Smooth muscle cell (in vitro differentiated cells): ENCODE results near the gene USH1G. TPM values are rescaled to one million over a fixed set of nuclear protein-coding genes. Genes with fewer than 3 reads are reported as not detected.
"Not testable (repeated sequence)": the region's sequence is repeated elsewhere in the genome, so short reads cannot be mapped to it uniquely, and the experiment has no call there.

Experiments
- DNase-seq: peaks from one replicate; lab custom pipeline; 2025; ENCODE audit not compliant: unreplicated experiment; lab: John Stamatoyannopoulos, UW
- H2AFZ ChIP-seq: fragments of 200-600 bp; sonication (generic); 2 replicates; pipeline ENCODE4 v1.6.0; 2016; ENCODE audit warnings: antibody characterized with exemption, low read depth, mild to moderate bottlenecking
- H3F3A ChIP-seq: fragments of 200-600 bp; sonication (generic); 2 replicates; pipeline ENCODE4 v1.6.0; 2017; ENCODE audit warnings: antibody characterized with exemption, low read depth
- H3K27ac ChIP-seq: fragments of 200-600 bp; sonication (generic); 2 replicates; pipeline ENCODE4 v1.5.1; 2016; ENCODE audit warnings: low read depth, mild to moderate bottlenecking
- H3K27me3 ChIP-seq: fragments of 200-600 bp; sonication (generic); 2 replicates; pipeline ENCODE4 v1.6.1; 2016; ENCODE audit warnings: low read depth, mild to moderate bottlenecking
- H3K36me3 ChIP-seq: fragments of 200-600 bp; sonication (generic); 2 replicates; pipeline ENCODE4 v1.5.1; 2016; ENCODE audit warnings: low read depth
- H3K4me1 ChIP-seq: fragments of 200-600 bp; sonication (generic); 2 replicates; pipeline ENCODE4 v1.5.1; 2016; ENCODE audit warnings: low read depth
- H3K4me2 ChIP-seq: fragments of 200-600 bp; sonication (generic); 2 replicates; pipeline ENCODE4 v1.6.0; 2016; ENCODE audit warnings: mild to moderate bottlenecking
- H3K4me3 ChIP-seq: fragments of 200-600 bp; sonication (generic); 2 replicates; pipeline ENCODE4 v1.5.1; 2016; ENCODE audit warnings: mild to moderate bottlenecking
- H3K79me2 ChIP-seq: fragments of 200-600 bp; sonication (generic); 2 replicates; pipeline ENCODE4 v1.6.0; 2016; ENCODE audit warnings: low read depth, mild to moderate bottlenecking
- H3K9ac ChIP-seq: fragments of 200-600 bp; sonication (generic); 2 replicates; pipeline ENCODE4 v1.6.0; 2016; ENCODE audit warnings: low read depth
- H3K9me3 ChIP-seq: fragments of 200-600 bp; sonication (generic); replicated peaks from 2 replicates; pipeline ENCODE4 v1.5.1; 2016; ENCODE audit warnings: low read depth
- H4K20me1 ChIP-seq: fragments of 200-600 bp; sonication (generic); 2 replicates; pipeline ENCODE4 v1.6.0; 2016; ENCODE audit warnings: low read depth
- WGBS: methylation state at CpG from one replicate; pipeline ENCODE4 v1.1.7; 2016; ENCODE audit warnings: low lambda C conversion rate; 5-methylcytosine and 5-hydroxymethylcytosine counted together
- polyA plus RNA-seq: library from polyadenylated mRNA; unstranded; fragments of >200 nt; fragmentation: Nextera tagmentation; extraction: Ambion mirVana; gene quantifications from 2 replicates; pipeline ENCODE4 v1.2.1, GENCODE V29; 2016
- total RNA-seq: library from RNA; depleted of rRNA; stranded (reverse); fragments of >200 nt; gene quantifications from 2 replicates; pipeline ENCODE4 v1.2.3, GENCODE V29; 2014
- TF ChIP-seq, protein P1 (sequence below): fragments of 200-600 bp; sonication (generic); IDR thresholded peaks from 2 replicates; pipeline ENCODE4 v1.5.1; 2017; ENCODE audit warnings: borderline replicate concordance, mild to moderate bottlenecking, antibody characterized with exemption; ENCODE audit not compliant: insufficient read depth, poor library complexity, severe bottlenecking

The USH1G gene
- total and polyA plus RNA-seq, 2 experiments from 2014 or later, result 0.32 to 0.49 TPM

DNA sequence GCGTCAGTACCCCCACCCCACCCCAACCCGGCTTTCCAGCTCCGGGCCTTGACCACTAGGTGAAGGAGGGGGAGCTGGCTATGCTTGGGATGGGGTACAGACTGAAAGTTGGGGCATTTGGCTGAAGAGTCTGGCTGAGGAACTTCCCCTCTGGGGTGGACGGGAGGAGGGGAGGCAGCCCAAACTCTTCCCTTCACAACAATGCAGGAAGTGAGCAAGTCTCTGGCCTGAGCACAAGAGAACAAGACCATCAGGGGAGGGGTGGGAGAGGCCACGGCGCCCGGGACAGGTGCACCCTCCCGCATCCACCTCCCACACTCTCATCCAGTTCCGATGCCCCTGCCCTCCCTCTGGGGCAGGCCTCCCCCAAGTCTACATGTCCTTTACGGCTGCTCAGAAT is 5.6 kb downstream of the USH1G start:
- H2AFZ ChIP-seq, result no peak overlapping the region
- 95% methylated on average over 10 of the region's 10 CpGs for WGBS
- no peaks in the 10 kb centered on the region for H3K36me3 ChIP-seq
- H3K9me3 ChIP-seq, result no peaks in the 10 kb centered on the region
- H3K9ac ChIP-seq, result no peak overlapping the region
- no peak overlapping the region for H3K27ac ChIP-seq
- H3K4me1 ChIP-seq, result no peaks in the 10 kb centered on the region
- no peaks in the 10 kb centered on the region for H4K20me1 ChIP-seq
- TF ChIP-seq, protein P1, sequence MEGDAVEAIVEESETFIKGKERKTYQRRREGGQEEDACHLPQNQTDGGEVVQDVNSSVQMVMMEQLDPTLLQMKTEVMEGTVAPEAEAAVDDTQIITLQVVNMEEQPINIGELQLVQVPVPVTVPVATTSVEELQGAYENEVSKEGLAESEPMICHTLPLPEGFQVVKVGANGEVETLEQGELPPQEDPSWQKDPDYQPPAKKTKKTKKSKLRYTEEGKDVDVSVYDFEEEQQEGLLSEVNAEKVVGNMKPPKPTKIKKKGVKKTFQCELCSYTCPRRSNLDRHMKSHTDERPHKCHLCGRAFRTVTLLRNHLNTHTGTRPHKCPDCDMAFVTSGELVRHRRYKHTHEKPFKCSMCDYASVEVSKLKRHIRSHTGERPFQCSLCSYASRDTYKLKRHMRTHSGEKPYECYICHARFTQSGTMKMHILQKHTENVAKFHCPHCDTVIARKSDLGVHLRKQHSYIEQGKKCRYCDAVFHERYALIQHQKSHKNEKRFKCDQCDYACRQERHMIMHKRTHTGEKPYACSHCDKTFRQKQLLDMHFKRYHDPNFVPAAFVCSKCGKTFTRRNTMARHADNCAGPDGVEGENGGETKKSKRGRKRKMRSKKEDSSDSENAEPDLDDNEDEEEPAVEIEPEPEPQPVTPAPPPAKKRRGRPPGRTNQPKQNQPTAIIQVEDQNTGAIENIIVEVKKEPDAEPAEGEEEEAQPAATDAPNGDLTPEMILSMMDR, result no peak
- H3K79me2 ChIP-seq, result no peaks in the 10 kb centered on the region
- H3F3A ChIP-seq, result no peaks in the 10 kb centered on the region
- H3K4me3 ChIP-seq, result no peak overlapping the region
- no peak for DNase-seq
- H3K27me3 ChIP-seq, result peaks cover under 1% of the 10 kb centered on the region
- H3K4me2 ChIP-seq, result no peak overlapping the region

DNA sequence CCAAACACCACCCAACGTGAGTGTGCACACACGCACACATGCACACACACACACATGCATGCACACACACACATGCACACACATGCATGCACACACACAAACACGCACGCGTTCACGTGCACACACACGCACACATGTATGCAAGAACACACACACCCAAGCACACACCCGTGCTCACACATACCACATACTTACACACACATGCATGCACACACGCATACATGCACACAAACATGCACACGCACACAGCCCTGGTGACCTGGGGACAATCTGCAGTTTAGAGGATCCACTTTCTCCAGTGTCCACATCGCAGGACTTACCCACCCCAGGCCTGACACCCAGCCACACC is 6.2 kb downstream of the USH1G start:
- H3F3A ChIP-seq, result no peaks in the 10 kb centered on the region
- DNase-seq, result no peak
- no peaks in the 10 kb centered on the region for H3K27me3 ChIP-seq
- no peaks in the 10 kb centered on the region for H3K4me1 ChIP-seq
- H3K9ac ChIP-seq, result no peak overlapping the region
- H2AFZ ChIP-seq, result no peak overlapping the region
- no peaks in the 10 kb centered on the region for H3K9me3 ChIP-seq
- whole genome bisulfite sequencing, result 97% methylated on average over 11 of the region's 11 CpGs
- no peaks in the 10 kb centered on the region for H4K20me1 ChIP-seq
- H3K4me2 ChIP-seq, result no peak overlapping the region
- TF ChIP-seq, protein P1, result no peak
- H3K27ac ChIP-seq, result no peak overlapping the region
- H3K36me3 ChIP-seq, result no peaks in the 10 kb centered on the region
- no peaks in the 10 kb centered on the region for H3K79me2 ChIP-seq
- no peak overlapping the region for H3K4me3 ChIP-seq

DNA sequence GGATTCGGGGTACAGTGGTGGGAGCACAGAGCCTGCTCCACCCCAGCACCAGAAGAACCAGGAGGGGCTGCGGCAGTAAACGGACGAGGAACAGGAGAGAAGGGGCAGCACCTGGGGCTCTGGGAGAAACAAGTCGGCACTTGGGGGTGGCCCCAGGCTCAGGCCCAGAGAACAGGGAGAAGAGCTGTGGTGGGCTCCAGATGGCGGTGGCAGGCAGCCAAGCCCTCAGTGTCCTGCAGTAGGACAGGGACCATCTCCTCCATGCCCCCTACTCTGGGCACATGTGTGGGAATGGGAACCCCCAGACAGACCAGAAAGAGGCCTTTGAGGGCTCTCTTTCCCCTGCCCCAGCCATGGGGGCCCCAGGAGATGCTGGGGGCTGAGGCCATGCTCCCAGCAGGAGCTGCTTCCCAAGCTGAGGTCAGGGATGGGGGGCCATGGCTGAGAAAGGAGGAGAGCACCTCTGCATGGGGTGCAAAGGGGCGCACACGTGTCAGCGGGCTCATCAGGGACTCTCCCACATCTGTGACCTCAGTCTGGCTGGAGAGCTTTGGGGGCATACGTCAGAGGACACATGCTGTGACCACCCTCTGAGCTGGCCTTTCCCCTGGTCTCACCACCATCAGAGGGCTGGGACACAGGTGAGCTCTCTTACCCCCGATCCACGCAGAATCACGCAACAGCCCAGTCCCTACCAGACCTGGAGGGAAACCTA is 6.8 kb downstream of the USH1G start:
- Histone ChIP-seq H3K27me3 (no peaks in the 10 kb centered on the region), H3K9ac (no peak overlapping the region), H2AFZ (no peak overlapping the region), H3K36me3 (no peaks in the 10 kb centered on the region), H3F3A (no peaks in the 10 kb centered on the region), H3K27ac (no peak overlapping the region), H3K4me2 (no peak overlapping the region), H3K4me3 (no peak overlapping the region), H3K79me2 (no peaks in the 10 kb centered on the region), H3K9me3 (no peaks in the 10 kb centered on the region), H4K20me1 (no peaks in the 10 kb centered on the region), H3K4me1 (no peaks in the 10 kb centered on the region)
- DNase-seq, result no peak
- TF ChIP-seq, protein P1, result no peak
- 94% methylated on average over 13 of the region's 13 CpGs for WGBS

DNA sequence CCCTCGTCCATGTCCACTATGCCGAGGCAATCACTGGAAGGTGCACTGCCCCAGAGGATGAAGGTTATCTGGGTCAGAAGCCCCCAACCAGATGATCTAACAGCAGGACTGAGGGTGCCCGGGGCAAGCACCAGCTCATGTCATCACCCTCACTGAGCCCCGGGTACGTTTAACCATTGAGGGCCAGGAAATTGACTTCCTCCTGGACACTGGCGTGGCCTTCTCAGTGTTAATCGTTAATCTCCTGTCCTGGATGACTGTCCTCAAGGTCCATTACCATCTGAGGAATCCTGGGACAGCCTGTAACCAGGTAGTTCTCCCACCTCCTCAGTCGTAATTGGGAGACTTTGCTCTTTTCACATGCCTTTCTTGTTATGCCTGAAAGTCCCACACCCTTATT is 11.6 kb downstream of the USH1G start:
- H3K4me3 ChIP-seq, H3K27ac ChIP-seq, H3K4me2 ChIP-seq, H3K36me3 ChIP-seq, H3K27me3 ChIP-seq, H3K9me3 ChIP-seq, H4K20me1 ChIP-seq, DNase-seq, H3F3A ChIP-seq, H3K79me2 ChIP-seq, H3K9ac ChIP-seq, H2AFZ ChIP-seq, H3K4me1 ChIP-seq: not testable (repeated sequence)
- WGBS, result 81% methylated on average over 8 of the region's 8 CpGs

DNA sequence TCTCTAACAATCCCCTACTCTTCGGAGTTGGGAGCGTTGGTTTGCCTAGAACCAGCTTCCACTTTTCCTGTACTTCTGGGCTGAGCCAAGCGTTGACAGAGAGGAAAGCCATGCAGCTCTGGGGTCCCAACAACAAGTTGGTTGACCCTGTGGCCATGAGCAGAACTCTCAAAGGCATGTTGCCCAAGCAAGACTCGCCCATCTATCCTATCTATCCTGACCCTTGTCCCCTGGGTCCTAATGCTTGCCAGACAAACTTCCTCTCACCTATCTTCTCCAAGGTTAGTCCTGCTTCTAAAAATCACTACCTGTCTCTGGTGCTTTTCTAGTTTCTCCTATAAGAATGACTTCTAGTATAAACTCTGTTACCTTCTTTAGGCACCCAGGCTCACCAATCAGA is 14.0 kb downstream of the USH1G start:
- H3K4me2 ChIP-seq, H3K36me3 ChIP-seq, H3K9me3 ChIP-seq, H2AFZ ChIP-seq, H3K4me1 ChIP-seq, H3F3A ChIP-seq, DNase-seq, H3K79me2 ChIP-seq, H3K9ac ChIP-seq, H3K27ac ChIP-seq, H4K20me1 ChIP-seq, H3K4me3 ChIP-seq, H3K27me3 ChIP-seq: not testable (repeated sequence)
- 65% methylated on average over 4 of the region's 4 CpGs for WGBS
